GM12892 (cell line): ENCODE results near the gene HSPA4.

Experiments used
- POLR2A ChIP-seq: IDR thresholded peaks from 2 replicates; pipeline ENCODE4 v1.6.1; 2011; ENCODE audit warnings: low read depth, low read length, control low read depth
- POLR2AphosphoS5 ChIP-seq: IDR thresholded peaks from 2 replicates; pipeline ENCODE4 v1.6.1; 2011; ENCODE audit warnings: low read depth, low read length, control low read depth

DNA sequence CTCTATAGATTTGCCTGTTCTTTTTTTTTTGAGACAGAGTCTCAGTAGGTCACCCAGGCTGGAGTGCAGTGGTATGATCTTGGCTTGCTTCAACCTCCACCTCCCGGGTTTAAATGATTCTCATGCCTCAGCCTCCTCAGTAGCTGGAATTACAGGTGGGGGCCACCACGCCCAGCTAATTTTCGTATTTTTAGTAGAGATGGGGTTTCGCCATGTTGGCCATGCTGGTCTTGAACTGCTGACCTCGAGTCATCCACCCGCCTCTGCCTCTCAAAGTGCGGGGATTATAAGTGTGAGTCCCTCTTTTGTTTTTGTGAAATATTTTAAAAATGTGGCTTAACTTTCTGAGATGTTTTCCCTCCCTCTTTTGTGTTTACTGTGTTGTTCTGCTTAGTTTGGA lies 29.2 kb downstream of the HSPA4 start:
- TF ChIP-seq POLR2A (no peak), POLR2AphosphoS5 (no peak)
